Osteocyte (in vitro differentiated cells): Measurements from ENCODE around the gene SACM1L. TPM values are rescaled to one million over a fixed set of nuclear protein-coding genes. Genes with fewer than 3 reads are reported as not detected.

Experiments
- DNase-seq: peaks from one replicate; pipeline ENCODE4 v3.0.0; 2021; ENCODE audit warnings: mixed read lengths; ENCODE audit not compliant: unreplicated experiment; ENCODE audit errors: extremely low spot score
- H3K27ac Mint-ChIP-seq: one replicate; pipeline ENCODE4 v1.8.0; 2021; ENCODE audit warnings: mild to moderate bottlenecking, mixed read lengths; ENCODE audit not compliant: unreplicated experiment
- H3K27me3 Mint-ChIP-seq: one replicate; pipeline ENCODE4 v1.8.0; 2021; ENCODE audit warnings: mixed read lengths; ENCODE audit not compliant: unreplicated experiment
- H3K36me3 Mint-ChIP-seq: one replicate; pipeline ENCODE4 v1.8.0; 2021; ENCODE audit warnings: mixed read lengths; ENCODE audit not compliant: unreplicated experiment
- H3K4me1 Mint-ChIP-seq: one replicate; pipeline ENCODE4 v1.8.0; 2021; ENCODE audit warnings: mixed read lengths; ENCODE audit not compliant: unreplicated experiment
- H3K4me3 Mint-ChIP-seq: one replicate; pipeline ENCODE4 v1.8.0; 2021; ENCODE audit warnings: mild to moderate bottlenecking, moderate library complexity, mixed read lengths; ENCODE audit not compliant: unreplicated experiment
- H3K9me3 Mint-ChIP-seq: one replicate; pipeline ENCODE4 v1.8.0; 2021; ENCODE audit warnings: mixed read lengths; ENCODE audit not compliant: unreplicated experiment
- CTCF ChIP-seq: fragments of 200-600 bp; sonication (generic); IDR thresholded peaks from 2 replicates; pipeline ENCODE4 v1.5.0; 2021; ENCODE audit warnings: antibody characterized with exemption, mild to moderate bottlenecking, moderate library complexity
- total RNA-seq: library from RNA; stranded (reverse); gene quantifications from 2 replicates; pipeline ENCODE4 v1.2.1, GENCODE V29; 2021

SACM1L gene
- total RNA-seq, 1 donor from 2014 or later = 38.3 TPM

- Mint-ChIP-seq H3K27me3 (no peaks in the 10 kb centered on the region), H3K4me1 (peaks cover 24% of the 10 kb centered on the region), H3K36me3 (peaks cover 4% of the 10 kb centered on the region), H3K27ac (peak overlapping the region; percentile 66), H3K9me3 (no peaks in the 10 kb centered on the region), H3K4me3 (no peak overlapping the region)
- no peak for DNase-seq
- TF ChIP-seq CTCF = no peak
These were observed 34.7 kb upstream of the SACM1L start for GRCh38 chr3:45654397-45654944.

GRCh38 chr3:45655906-45656305 lies 33.3 kb upstream of the SACM1L start:
- no peak for TF ChIP-seq CTCF
- DNase-seq = no peak
- H3K4me1 Mint-ChIP-seq = peaks cover 31% of the 10 kb centered on the region
- H3K9me3 Mint-ChIP-seq = no peaks in the 10 kb centered on the region
- H3K4me3 Mint-ChIP-seq = no peak overlapping the region
- peak overlapping the region; percentile 77 for H3K27ac Mint-ChIP-seq
- no peaks in the 10 kb centered on the region for H3K36me3 Mint-ChIP-seq
- no peaks in the 10 kb centered on the region for H3K27me3 Mint-ChIP-seq

GRCh38 chr3:45656575-45657363 lies 32.4 kb upstream of the SACM1L start:
- Mint-ChIP-seq H3K27ac (peak overlapping the region; percentile 59), H3K27me3 (no peaks in the 10 kb centered on the region)
- peak; percentile 93 for TF ChIP-seq CTCF

GRCh38 chr3:45657853-45658252 lies 31.3 kb upstream of the SACM1L start:
- no peaks in the 10 kb centered on the region for H3K36me3 Mint-ChIP-seq
- no peaks in the 10 kb centered on the region for H3K9me3 Mint-ChIP-seq
- H3K27ac Mint-ChIP-seq = no peak overlapping the region
- no peak overlapping the region for H3K4me3 Mint-ChIP-seq
- DNase-seq = no peak
- no peak for TF ChIP-seq CTCF
- peaks cover 31% of the 10 kb centered on the region for H3K4me1 Mint-ChIP-seq
- no peaks in the 10 kb centered on the region for H3K27me3 Mint-ChIP-seq

More at GRCh38 chr3:45656575-45657363, 32.4 kb upstream of the SACM1L start:
- Mint-ChIP-seq H3K9me3 (no peaks in the 10 kb centered on the region), H3K4me3 (no peak overlapping the region), H3K4me1 (peaks cover 31% of the 10 kb centered on the region), H3K36me3 (no peaks in the 10 kb centered on the region)
- DNase-seq = peak; percentile 95
